Fibroblast of the aortic adventitia (primary cell): ENCODE results near the gene TMPRSS15. TPM values are rescaled to one million over a fixed set of nuclear protein-coding genes. Genes with fewer than 3 reads are reported as not detected.

ENCODE experiments used
- DNase-seq: peaks from one replicate; pipeline ENCODE4 v3.0.0-alpha.2; 2010; ENCODE audit warnings: low read depth
- H3K4me3 ChIP-seq: 2 replicates; pipeline ENCODE4 v1.5.1; 2011; ENCODE audit warnings: low read depth, mild to moderate bottlenecking, control low read depth, low read length, moderate library complexity
- CTCF ChIP-seq: IDR thresholded peaks from 2 replicates; pipeline ENCODE4 v1.5.1; 2011; ENCODE audit warnings: mild to moderate bottlenecking, low read length, control low read depth, inconsistent platforms; ENCODE audit not compliant: insufficient read depth
- total RNA-seq: library from RNA; depleted of rRNA; stranded (reverse); fragments of >200 nt; gene quantifications from 2 replicates; pipeline ENCODE4 v1.2.3, GENCODE V29; 2012; ENCODE audit warnings: low replicate concordance

The TMPRSS15 gene
- total RNA-seq, 1 donor: 0.18 TPM

GRCh38 chr21:18228060-18228739, 175.4 kb downstream of the TMPRSS15 start:
- TF ChIP-seq CTCF: no peak
- DNase-seq: no peak
- no peak overlapping the region for H3K4me3 ChIP-seq

- no peak overlapping the region for H3K4me3 ChIP-seq
- DNase-seq: no peak
- no peak for TF ChIP-seq CTCF
Observed at GRCh38 chr21:18222346-18222745, 181.2 kb downstream of the TMPRSS15 start.

GRCh38 chr21:18220498-18220897, 183.1 kb downstream of the TMPRSS15 start:
- H3K4me3 ChIP-seq: no peak overlapping the region
- TF ChIP-seq CTCF: no peak
- DNase-seq: no peak

Other genes with a start within 250 kb of the TMPRSS15 start
- 1.1 and 5.7 TPM in 2 replicates for gene CHODL, start 159.0 kb downstream of the TMPRSS15 start, total RNA-seq